Cardiac fibroblast (primary cell): ENCODE data around the gene PLA2G2D.
A peak's percentile ranks its signal among the peaks of the same experiment; 100 is the strongest.

Experiments used
- DNase-seq, 2 donors: peaks; one replicate each; pipeline versions ENCODE4 v3.0.0 to v3.0.0-alpha.2; 2010; ENCODE audit warnings: low read depth in 2 of 2
- H3K4me3 ChIP-seq, 2 donors: replicated peaks in 1 of 2; 1 replicate in 1 of 2; 2 replicates in 1 of 2; pipeline ENCODE4 v1.5.1; 2011; ENCODE audit warnings: low read depth in 2 of 2, low read length in 2 of 2, mild to moderate bottlenecking in 2 of 2, moderate library complexity in 1 of 2
- TF ChIP-seq, protein P1 (sequence below): IDR thresholded peaks from one replicate; pipeline ENCODE4 v1.5.1; 2011; ENCODE audit warnings: low read depth, mild to moderate bottlenecking, low read length, inconsistent platforms

The PLA2G2D gene, protein sequence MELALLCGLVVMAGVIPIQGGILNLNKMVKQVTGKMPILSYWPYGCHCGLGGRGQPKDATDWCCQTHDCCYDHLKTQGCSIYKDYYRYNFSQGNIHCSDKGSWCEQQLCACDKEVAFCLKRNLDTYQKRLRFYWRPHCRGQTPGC

DNA sequence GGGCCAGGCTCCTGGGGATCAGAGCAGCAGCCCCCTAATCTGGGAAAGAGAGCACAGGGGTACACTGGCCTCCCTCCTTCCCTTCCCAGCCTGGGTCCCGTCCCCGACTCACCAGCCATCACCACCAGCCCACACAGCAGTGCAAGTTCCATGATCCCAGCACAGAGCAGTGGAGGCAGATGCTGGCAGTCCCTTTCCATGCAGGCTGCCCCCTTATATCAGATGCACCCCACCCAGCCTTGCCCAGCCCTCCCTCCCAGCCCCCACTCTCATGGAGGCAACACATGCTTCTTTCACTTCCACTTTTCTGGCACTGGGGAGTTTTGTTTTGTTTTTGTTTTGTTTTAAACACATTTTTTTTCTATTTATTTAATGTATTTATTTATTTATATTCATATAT lies at the start of gene PLA2G2D:
Gene PLA2G2D (minus strand): TSS at position 190 of the 400 bp plus-strand sequence. CDS start 38 bp downstream, at position 152.
- no peak for DNase-seq
- H3K4me3 ChIP-seq: no peak within 1 kb of the TSS
- TF ChIP-seq, protein P1, sequence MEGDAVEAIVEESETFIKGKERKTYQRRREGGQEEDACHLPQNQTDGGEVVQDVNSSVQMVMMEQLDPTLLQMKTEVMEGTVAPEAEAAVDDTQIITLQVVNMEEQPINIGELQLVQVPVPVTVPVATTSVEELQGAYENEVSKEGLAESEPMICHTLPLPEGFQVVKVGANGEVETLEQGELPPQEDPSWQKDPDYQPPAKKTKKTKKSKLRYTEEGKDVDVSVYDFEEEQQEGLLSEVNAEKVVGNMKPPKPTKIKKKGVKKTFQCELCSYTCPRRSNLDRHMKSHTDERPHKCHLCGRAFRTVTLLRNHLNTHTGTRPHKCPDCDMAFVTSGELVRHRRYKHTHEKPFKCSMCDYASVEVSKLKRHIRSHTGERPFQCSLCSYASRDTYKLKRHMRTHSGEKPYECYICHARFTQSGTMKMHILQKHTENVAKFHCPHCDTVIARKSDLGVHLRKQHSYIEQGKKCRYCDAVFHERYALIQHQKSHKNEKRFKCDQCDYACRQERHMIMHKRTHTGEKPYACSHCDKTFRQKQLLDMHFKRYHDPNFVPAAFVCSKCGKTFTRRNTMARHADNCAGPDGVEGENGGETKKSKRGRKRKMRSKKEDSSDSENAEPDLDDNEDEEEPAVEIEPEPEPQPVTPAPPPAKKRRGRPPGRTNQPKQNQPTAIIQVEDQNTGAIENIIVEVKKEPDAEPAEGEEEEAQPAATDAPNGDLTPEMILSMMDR: no peak

DNA sequence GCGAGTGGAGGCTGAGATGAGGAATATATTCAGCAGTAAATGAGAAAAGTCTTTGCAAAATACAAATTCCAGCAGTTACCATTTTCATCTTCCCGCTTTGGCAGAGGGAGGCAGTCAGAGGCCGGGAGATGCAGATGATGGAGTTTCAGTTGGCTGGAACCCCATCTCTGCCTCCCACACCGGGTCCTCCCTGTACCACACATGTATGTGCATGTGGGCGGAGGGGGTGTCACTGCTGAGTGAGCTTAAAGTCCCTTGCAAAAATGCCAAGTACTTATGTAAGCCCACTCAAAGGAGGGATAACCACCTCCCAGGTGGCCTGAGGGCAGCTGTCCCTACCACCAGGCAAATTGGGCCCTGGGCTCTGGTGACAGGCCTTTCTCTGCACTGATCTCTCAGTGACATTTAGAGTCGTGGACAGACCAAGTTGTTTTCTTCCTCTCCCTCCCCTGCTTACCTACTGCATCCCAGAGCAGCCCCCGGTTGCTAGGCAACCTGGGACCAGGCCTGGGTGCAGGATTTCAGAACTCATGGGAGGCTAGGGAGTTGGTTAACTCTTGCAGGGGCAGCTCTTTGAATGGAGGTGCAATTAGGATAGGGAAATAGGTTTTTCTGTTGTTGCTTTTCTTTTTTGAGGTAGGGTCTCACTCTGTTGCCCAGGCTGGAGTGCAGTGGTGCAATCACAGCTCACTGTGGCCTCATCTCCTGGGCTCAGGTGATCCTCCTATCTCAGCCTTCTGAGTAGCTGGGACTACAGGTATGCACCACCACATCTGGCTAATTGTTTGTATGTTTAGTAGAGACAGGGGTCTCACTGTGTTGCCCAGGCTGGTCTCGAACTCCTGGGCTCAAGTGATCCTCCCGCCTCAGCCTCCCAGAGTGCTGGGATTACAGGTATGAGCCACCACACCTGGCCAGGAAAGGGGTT lies 49.5 kb upstream of the PLA2G2D start:
- TF ChIP-seq, protein P1: no peak
- H3K4me3 ChIP-seq: no peak overlapping the region
- no peak for DNase-seq

DNA sequence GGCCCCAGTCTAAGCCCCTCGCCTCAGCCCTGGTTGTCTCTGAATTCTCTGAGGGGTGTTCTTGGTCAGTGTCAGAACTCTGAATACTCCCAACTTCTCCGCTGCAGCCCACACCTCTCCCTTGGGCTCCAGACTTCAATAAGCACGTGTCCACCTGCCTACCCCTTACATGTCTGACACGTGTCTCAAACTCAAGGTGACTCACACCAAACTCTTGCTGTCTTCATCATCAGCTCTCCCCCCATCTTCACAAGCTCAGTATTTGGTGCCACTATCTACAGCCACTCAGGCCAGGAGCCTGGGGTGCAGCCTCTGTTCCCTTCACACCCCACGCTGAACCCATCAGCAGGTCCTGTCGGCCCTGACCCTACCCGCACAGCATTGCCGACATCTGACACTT lies 47.8 kb upstream of the PLA2G2D start:
- no peak overlapping the region for H3K4me3 ChIP-seq
- TF ChIP-seq, protein P1: no peak
- DNase-seq: no peak

DNA sequence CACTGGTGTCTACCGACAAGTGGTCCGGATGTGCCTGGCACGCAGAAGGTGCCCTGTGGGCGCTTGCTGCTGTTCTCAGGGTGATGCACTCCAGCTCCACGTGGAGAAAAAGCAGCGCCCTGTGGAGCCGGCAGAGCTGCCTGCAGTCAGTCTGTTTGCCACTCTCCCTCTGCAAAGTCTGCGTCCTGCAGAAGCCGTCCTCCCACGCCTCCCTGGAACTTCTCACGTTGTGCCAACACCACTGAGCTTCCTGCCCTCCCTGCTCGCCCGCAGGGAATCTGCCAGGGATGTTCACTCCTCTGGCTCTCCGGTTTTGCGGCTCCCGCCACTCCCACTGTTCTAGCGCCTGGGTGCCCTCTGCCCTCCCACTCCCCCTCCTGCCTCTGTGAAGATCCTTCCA lies 46.7 kb upstream of the PLA2G2D start:
- peak in 1 of 2 donors; percentile 64 for DNase-seq
- H3K4me3 ChIP-seq: no peak overlapping the region
- TF ChIP-seq, protein P1: no peak

DNA sequence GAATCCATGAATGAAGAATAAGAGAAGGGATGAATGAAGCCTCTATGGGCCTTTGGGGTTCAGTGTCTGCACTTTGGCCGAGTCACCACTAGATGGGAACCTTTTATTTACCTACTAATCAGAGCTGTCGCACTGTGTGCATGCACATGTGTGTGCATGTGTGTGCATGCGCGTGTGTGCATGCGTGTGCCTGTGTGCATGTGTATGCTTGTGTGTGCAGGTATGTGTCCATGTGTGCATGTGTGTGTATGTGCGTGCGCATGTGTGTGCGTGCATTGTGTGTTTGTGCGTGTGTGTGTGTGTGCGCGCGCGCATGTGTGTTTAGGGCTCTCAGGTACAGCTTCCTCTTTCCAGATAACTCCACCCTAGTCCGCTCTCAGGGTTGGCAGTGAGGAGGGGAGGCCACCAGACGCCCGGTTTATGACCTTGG lies 46.2 kb upstream of the PLA2G2D start:
- DNase-seq: peak in 1 of 2 donors; percentile 22
- TF ChIP-seq, protein P1: peak; percentile 20
- H3K4me3 ChIP-seq: no peak overlapping the region

DNA sequence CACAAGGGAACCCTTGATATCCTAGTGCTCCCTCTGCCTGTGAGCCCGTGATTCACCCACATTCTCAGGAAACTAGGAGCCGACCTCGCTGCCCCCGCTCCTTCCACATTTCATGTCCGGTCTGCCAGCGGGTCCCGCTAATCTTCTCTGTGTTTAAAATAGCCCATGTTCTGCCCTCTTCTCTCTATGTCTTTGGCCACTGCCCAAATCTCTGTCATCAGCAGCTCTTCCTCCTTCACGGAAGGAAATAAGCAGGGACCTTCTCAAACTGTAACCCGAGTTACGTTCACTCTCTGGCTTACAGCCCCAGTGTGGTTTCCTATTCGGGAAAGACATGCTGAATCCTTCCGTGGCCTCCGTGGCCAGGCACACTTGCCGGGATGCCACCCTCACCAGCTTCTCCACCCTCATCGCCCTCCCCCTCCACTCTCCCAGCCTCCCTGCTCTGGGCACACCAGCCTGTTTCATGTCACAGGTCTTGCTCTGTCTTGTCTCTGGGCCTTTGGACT lies 45.4 kb upstream of the PLA2G2D start:
- TF ChIP-seq, protein P1: peak; percentile 25
- DNase-seq: peak; percentile 39 to 68
- H3K4me3 ChIP-seq: no peak overlapping the region
